NCI-H446 (cell line): ENCODE data around the gene ZW10.
"Not testable (repeated sequence)": the region's sequence is repeated elsewhere in the genome, so short reads cannot be mapped to it uniquely, and the experiment has no call there.

Experiments
- DNase-seq, 2 experiments: peaks; one replicate each; lab custom pipeline; 2025; lab: John Stamatoyannopoulos, UW

Gene ZW10

GRCh38 chr11:113763040-113763439 is 10.5 kb downstream of the ZW10 start:
- not testable (repeated sequence) for DNase-seq

GRCh38 chr11:113760241-113760640 is 13.3 kb downstream of the ZW10 start:
- no peak for DNase-seq

DNA sequence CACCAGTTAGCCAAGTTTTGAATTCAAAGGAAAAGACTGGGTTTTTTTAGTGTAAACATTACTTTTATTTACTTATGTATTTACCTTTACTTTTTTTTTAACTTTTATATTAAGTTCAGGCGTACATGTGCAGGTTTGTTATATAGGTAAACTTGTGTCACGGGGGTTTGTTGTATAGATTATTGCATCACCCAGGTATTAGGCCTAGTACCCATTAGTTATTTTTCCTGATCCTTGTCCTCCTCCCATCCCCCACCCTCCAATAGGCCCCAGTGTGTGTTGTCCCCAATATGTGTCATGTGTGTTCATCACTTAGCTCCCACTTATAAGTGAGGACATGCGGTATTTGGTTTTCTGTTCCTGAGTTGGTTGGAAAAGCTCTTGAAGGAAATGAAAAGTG is 20.6 kb downstream of the ZW10 start:
- no peak for DNase-seq

GRCh38 chr11:113736323-113736722 is 37.2 kb downstream of the ZW10 start:
- DNase-seq: no peak

- no peak for DNase-seq
These were observed 41.4 kb downstream of the ZW10 start for GRCh38 chr11:113732092-113732491.

- DNase-seq: peak in 1 of 2 experiments; percentile 41
These were observed 42.4 kb downstream of the ZW10 start for GRCh38 chr11:113730887-113731726.

DNA sequence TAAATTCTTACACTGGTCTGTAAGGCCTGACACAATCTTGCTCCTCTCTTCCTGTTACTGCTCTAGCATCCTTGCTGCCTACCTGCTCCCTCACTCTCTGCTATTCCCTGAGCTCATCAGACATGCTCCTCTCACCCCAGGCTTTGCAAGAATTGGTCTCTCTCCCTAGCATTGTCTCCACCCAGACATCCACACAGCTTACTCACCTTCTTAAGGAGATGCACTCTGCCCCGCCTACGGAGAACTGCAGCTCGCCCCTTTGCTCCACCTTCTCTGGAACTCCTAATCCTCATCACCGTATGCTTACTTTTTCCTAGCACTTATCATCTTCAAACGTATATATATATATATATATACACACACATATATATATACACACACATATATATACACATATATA is 44.0 kb downstream of the ZW10 start:
- no peak for DNase-seq

DNA sequence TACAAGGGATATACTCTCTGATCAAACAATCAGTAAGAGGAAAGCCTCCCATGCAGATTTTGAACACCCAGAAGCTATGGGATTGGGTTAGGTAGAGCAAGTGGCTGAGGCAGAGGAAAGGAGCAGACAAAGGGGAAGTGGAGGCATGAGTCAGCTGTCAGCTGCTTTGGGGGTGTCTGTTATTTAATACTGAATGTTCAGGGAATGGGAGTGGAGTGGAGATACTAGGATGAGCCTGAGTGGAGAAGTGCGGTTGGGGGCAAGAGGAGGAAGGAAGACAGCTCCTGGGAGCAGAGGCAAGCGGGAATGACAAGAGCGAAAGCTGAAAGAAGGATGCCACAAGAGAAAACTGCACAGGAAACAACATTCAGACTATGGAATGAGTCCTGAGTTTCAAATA is 44.7 kb downstream of the ZW10 start:
- no peak for DNase-seq

DNA sequence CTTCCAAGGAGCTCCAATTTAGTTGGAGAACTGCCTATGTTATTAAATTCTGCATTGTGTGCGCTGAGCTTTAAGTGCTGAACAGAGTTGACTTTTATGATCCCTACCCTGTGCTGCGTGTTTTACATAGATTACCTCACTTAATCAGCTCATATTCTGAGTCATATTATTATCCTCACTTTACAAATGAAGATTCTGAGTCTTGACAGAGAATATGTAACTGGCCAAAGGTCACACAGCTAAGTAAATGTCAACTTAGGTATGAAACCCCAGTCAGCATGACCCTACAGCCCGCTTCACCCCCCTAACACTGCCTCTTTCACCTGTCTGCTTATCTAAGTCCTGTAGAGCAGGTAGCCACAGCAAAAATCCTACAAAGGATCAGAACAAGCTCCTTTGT is 47.6 kb downstream of the ZW10 start:
- no peak for DNase-seq

- DNase-seq: no peak
These were observed 48.1 kb downstream of the ZW10 start for GRCh38 chr11:113725407-113725806.

DNA sequence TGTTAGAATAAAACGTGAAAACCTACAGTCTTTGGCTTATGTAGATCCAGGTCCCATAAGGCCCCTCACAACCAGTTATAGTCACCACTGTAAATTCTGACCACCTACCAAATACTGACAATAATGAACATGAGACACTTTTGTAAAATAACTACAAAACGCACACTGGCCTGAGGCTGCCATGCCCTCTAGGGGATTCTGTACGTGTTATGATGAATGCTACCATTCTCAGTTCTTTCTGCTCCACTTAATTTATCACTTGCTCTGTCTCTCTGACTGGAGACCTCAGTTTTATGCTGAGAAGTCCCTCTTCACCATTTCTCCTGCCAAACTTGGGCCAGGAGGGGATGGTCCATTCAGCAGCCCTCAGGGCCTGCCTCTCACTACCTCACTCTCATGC is 48.7 kb downstream of the ZW10 start:
- no peak for DNase-seq

DNA sequence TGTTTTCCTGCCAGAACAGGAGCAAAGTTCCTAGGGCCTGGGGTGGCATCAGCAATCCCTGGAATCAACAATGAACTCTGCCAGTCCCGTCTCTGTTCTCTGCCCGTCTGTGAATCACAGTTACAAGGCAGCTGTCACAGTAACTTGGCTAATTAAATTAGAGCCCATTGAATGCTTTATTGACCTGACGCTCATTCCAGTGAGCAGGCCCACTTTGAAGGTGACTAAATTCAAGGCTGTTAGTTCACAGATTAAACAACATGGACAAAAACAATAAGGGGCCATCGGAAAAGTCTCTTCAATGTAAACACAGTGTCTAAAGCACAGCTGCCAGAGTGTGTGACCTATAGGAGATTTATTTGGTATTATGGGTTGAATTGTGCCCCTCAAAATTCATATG is 49.7 kb downstream of the ZW10 start:
- DNase-seq: peak in 1 of 2 experiments; percentile 25

GRCh38 chr11:113722934-113723333 is 50.6 kb downstream of the ZW10 start:
- DNase-seq: no peak

DNA sequence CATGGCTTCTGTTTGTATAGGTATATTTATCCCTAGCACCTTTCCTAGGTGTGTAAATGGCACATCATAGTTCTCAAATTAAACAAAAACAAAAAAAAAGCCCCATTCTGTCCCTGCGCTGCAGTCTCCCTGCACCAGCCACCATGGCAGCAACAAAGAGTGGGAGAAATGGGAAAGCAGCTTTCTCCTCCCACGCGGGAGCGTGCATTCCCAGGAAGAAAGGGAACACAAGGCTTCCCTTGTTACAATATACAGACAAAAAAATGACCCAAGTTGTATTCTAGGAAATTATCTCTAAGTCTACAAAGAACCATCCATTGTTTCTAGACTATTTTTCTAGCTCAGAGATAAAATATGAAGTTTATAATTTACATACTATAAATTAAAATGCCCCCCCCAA is 51.3 kb downstream of the ZW10 start:
- no peak for DNase-seq

DNA sequence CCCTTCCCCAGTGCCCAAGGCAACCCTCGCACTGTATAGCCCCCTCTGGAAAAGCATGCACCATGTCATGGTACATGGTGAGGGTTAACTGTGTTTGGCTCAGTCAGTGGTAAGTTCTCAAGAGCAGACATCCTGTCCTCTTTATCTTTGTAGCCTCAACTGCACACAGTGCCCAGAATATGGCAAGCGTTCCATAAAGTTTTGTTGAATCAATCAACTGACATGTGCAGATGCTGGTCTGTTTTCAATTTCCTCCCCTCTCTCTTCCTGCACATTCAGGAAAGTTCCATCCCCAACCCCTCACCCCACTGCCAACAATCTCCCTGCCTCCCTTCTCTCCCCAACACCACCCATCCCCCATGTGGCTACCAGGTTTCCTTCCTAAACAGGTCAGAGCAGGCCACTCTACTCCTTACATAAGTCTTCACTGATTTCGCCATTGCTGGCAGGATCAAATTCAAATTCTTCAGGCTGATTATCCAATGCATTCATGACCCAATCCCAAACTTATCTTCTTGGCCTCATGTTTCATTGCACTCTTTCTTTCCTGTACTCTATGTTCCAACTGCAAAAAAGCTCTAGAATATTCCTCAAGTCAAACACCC is 51.9 kb downstream of the ZW10 start:
- DNase-seq: no peak

- DNase-seq: not testable (repeated sequence)
These were observed 53.0 kb downstream of the ZW10 start for GRCh38 chr11:113720478-113720877.

DNA sequence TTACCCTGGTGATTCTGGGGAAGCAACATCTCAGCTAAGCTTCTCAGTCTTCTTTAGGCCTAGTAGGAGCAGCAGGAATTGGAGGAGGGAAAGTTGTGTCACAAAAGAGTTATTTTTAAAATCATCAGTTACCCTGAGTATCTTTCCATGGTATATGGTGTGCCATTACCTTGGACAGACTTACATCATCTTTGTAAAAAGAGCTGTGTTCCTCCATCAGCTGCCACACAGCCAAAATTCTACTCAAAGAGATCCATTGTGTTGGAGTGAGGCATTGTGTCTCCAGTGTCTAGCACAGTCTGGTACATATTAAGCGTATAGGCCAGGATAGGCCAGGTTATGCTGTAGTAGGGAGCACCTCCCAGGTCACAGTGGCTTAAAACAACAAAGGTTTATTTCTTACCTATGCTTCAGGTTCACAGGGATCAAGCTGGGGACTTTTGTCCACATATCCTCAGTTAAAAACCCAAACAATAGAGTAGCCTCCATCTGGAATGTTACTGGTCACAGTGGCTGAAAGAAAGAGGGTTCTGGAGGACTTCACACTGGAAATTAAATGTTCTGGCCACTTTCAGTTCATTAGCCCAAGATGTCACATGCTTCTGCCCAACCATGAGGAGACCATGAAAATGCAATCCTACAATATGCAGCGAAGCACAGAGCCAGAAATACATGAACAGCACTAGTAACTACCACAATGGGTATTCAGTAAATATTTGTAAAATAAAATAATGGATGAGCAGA is 57.4 kb downstream of the ZW10 start:
- DNase-seq: no peak

GRCh38 chr11:113715273-113715672 is 58.2 kb downstream of the ZW10 start:
- no peak for DNase-seq

GRCh38 chr11:113710989-113711388 is 62.5 kb downstream of the ZW10 start:
- DNase-seq: no peak

DNA sequence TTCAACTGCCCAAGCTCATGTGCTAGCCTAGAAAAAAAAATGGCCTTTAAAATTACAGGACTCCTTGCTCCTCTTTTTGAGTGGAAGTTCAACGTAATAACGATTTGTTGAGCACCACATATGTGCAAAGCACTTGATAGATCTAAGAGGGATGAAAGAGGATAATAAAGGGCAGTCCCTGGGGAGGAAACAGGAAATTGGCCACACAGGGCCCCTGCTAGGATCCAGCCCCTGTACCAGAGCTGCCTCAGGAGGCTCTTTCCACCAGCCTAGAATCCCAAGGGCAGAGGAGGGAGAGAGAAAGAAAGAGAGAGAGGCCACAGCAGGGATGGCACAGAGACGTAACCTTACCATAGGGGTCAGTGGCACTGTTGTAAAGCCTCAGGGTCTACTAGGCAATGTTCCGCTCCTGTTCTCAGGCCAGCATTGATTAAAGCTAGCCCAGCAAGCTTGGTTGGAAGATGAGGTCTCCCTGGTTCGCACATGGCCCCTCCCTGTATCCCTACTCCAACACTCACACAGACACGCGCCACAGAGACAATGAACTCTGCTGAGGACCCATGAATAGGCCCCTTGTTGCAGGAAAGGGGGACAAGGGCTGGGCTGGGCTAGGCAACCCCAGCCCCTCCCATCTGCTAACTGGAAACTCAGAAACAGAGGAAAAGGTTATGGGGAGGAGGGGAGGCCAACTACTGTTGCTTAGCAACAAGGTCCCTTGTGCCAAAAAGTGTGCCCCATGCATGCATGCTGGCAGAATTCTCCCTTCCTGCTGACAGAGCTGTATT is 67.4 kb downstream of the ZW10 start, which contains the start of gene TMPRSS5:
Gene TMPRSS5, minus strand, starts transcription at position 438 of the 785 bp plus-strand sequence. Its CDS starts 84 bp downstream, at position 354.
- DNase-seq: no peak

GRCh38 chr11:113703551-113703950 is 69.9 kb downstream of the ZW10 start:
- DNase-seq: not testable (repeated sequence)

GRCh38 chr11:113701491-113701890 is 72.0 kb downstream of the ZW10 start:
- no peak for DNase-seq
